WTC11 (cell line): ENCODE measurements around the gene TRIM46.

Experiments
- ATF3 ChIP-seq: sonication (generic); formaldehyde crosslinking; conservative IDR thresholded peaks from 2 replicates; pipeline ENCODE4 v1.8.1; 2022; ENCODE audit warnings: mild to moderate bottlenecking, missing genetic modification reagents
- CTCF ChIP-seq: fragments of 200-600 bp; IDR thresholded peaks from 2 replicates; pipeline ENCODE4 v1.8.0; 2022; ENCODE audit warnings: antibody characterized with exemption
- E2F5 ChIP-seq: sonication (generic); formaldehyde crosslinking; IDR thresholded peaks from 2 replicates; pipeline ENCODE4 v1.8.1; 2022; ENCODE audit warnings: mild to moderate bottlenecking, moderate library complexity, missing genetic modification reagents
- ERG ChIP-seq: fragments of 250-450 bp; sonication (Bioruptor Pico); IDR thresholded peaks from 2 replicates; pipeline ENCODE4 v1.8.0; 2021; ENCODE audit warnings: mild to moderate bottlenecking
- FOXP4 ChIP-seq: sonication (generic); formaldehyde crosslinking; IDR thresholded peaks from 2 replicates; pipeline ENCODE4 v1.8.0; 2022; ENCODE audit warnings: mild to moderate bottlenecking, missing genetic modification reagents
- JUN ChIP-seq: sonication (generic); formaldehyde crosslinking; IDR thresholded peaks from 2 replicates; pipeline ENCODE4 v1.8.0; 2023; ENCODE audit warnings: mild to moderate bottlenecking, missing genetic modification reagents
- NFYB ChIP-seq: sonication (generic); formaldehyde crosslinking; conservative IDR thresholded peaks from 2 replicates; pipeline ENCODE4 v1.8.0; 2022; ENCODE audit warnings: low read depth, missing genetic modification reagents
- NR2C2 ChIP-seq: sonication (generic); formaldehyde crosslinking; IDR thresholded peaks from 2 replicates; pipeline ENCODE4 v1.8.0; 2022; ENCODE audit warnings: mild to moderate bottlenecking, missing genetic modification reagents
- TEAD4 ChIP-seq: sonication (generic); formaldehyde crosslinking; IDR thresholded peaks from 2 replicates; pipeline ENCODE4 v1.8.0; 2022; ENCODE audit warnings: mild to moderate bottlenecking, missing genetic modification reagents
- TF ChIP-seq, protein P1 (sequence below): sonication (generic); formaldehyde crosslinking; IDR thresholded peaks from 2 replicates; pipeline ENCODE4 v1.8.1; 2022; ENCODE audit warnings: low read depth, missing genetic modification reagents, borderline replicate concordance

GRCh38 chr1:155202198-155202597, 28.5 kb downstream of the TRIM46 start:
- no peak for TF ChIP-seq NFYB (CRISPR knock-in tag)
- TF ChIP-seq CTCF, result no peak
- TF ChIP-seq ATF3 (CRISPR knock-in tag), result no peak
- TF ChIP-seq, protein P1, sequence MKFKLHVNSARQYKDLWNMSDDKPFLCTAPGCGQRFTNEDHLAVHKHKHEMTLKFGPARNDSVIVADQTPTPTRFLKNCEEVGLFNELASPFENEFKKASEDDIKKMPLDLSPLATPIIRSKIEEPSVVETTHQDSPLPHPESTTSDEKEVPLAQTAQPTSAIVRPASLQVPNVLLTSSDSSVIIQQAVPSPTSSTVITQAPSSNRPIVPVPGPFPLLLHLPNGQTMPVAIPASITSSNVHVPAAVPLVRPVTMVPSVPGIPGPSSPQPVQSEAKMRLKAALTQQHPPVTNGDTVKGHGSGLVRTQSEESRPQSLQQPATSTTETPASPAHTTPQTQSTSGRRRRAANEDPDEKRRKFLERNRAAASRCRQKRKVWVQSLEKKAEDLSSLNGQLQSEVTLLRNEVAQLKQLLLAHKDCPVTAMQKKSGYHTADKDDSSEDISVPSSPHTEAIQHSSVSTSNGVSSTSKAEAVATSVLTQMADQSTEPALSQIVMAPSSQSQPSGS (CRISPR knock-in tag), result no peak
- TF ChIP-seq FOXP4 (CRISPR knock-in tag), result no peak
- no peak for TF ChIP-seq TEAD4 (CRISPR knock-in tag)
- no peak for TF ChIP-seq E2F5 (CRISPR knock-in tag)
- no peak for TF ChIP-seq JUN (CRISPR knock-in tag)
- no peak for TF ChIP-seq NR2C2 (CRISPR knock-in tag)
- TF ChIP-seq ERG (CRISPR knock-in tag), result no peak
